ENCODE data around the gene SREBF2.

SREBF2 gene

DNA sequence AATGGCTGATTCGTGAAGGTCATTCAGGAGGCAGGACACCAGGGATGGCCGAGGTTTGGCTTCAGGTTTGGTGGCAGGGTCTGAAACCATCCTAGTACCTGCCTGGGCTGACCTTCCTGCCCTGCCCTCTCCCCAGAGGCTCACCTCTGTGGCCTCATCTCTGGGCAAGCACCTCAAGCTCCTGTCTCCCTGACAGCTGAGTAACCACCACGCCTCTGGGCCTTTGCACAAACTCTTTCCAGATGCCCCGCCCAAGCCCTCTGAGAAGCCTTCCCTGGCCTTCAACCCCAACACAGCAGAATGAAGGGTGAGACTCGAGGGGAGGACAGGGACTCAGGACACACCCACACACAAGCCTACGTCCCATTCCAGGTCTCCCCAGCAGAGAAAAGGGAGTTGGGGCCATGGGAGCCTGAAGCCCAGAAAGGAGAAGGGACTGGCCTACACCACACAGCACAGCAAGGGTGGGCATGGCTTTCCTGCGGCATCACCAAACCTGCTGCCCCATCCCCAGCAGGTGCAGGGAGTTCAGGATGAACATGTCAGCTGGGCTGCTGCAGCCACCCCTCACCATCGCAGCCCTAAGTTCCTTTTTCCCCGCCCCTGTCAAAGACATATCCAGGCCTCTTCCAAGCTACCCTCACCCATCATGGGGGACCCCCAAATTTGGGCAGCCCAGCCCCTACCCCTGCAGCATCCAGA lies 79.6 kb downstream of the SREBF2 start:
- H3K36me3 ChIP-seq (ENCODE audit: insufficient read depth, low read length), result peaks cover 5% of the 10 kb centered on the region
- H3K27me3 ChIP-seq (ENCODE audit: insufficient read depth, low read length), result peaks cover 15% of the 10 kb centered on the region; the same call in 1 of the 2 replicates
- H3K27ac ChIP-seq (ENCODE audit: low read depth, low read length, poor library complexity, severe bottlenecking), result no peak overlapping the region
- no peaks in the 10 kb centered on the region for H4K20me1 ChIP-seq (ENCODE audit: insufficient read depth, low read length)
- 0 out of 2 replicates have a peak, but pooled peaks cover 2% of the 10 kb centered on the region for H3F3A ChIP-seq (ENCODE audit: insufficient read depth, low read length)
- no peak overlapping the region for H3K4me2 ChIP-seq (ENCODE audit: low read length)
- peaks cover 31% of the 10 kb centered on the region for H3K4me1 ChIP-seq (ENCODE audit: insufficient read depth, low read length, severe bottlenecking)
- no peak overlapping the region for H2AFZ ChIP-seq (ENCODE audit: low read length)
- no peak for TF ChIP-seq EZH2 (IDR thresholded peaks at IDR 0.05; ENCODE audit: borderline replicate concordance, low read length)
- TF ChIP-seq, protein P1, sequence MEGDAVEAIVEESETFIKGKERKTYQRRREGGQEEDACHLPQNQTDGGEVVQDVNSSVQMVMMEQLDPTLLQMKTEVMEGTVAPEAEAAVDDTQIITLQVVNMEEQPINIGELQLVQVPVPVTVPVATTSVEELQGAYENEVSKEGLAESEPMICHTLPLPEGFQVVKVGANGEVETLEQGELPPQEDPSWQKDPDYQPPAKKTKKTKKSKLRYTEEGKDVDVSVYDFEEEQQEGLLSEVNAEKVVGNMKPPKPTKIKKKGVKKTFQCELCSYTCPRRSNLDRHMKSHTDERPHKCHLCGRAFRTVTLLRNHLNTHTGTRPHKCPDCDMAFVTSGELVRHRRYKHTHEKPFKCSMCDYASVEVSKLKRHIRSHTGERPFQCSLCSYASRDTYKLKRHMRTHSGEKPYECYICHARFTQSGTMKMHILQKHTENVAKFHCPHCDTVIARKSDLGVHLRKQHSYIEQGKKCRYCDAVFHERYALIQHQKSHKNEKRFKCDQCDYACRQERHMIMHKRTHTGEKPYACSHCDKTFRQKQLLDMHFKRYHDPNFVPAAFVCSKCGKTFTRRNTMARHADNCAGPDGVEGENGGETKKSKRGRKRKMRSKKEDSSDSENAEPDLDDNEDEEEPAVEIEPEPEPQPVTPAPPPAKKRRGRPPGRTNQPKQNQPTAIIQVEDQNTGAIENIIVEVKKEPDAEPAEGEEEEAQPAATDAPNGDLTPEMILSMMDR (IDR thresholded peaks at IDR 0.05; ENCODE audit: low read length), result no peak
- no peak overlapping the region for H3K4me3 ChIP-seq (ENCODE audit: low read depth, low read length, poor library complexity, severe bottlenecking)
- H3K79me2 ChIP-seq (ENCODE audit: insufficient read depth, low read length), result no peaks in the 10 kb centered on the region
- no peaks in the 10 kb centered on the region for H3K9me2 ChIP-seq (ENCODE audit: low read depth, low read length)
- H3K9me3 ChIP-seq (ENCODE audit: low read length), result no peaks in the 10 kb centered on the region
- no peak overlapping the region for H3K9ac ChIP-seq (ENCODE audit: low read length)

DNA sequence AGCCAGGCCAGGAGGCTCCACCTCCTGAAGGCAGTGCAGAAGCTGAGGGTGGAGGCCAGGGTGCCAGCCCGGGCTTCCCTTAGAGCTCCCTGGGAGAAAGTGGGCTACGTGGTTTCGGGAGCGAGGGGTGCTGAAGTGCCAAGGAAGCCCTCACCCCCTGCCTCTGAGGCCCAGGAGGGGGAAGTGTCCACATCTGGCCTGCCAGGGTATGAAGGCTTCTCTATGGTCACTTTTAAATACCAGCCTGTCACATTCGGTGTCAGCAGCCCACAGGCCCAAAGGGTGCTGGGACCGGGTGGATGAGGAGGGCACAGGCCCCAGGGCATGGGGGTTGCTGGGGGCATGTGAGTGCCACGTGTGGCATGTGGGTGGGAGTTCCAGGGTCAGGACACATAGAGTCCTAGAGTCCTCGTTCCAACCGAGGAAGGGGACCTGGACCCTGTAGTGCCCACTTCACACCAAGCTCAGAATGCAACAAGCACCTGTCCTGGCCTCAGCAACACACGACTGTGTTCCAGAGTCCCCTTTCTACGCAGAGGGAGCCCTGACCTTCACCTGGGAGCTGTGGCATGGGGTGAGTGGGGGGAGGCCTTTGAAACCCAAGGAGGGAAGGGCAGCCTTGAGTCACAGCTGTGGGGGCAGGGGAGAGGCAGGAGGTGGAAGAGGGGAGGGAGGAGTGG lies 80.3 kb downstream of the SREBF2 start:
- H3K4me2 ChIP-seq (ENCODE audit: low read length), result no peak overlapping the region
- H4K20me1 ChIP-seq (ENCODE audit: insufficient read depth, low read length), result no peaks in the 10 kb centered on the region
- H3K4me1 ChIP-seq (ENCODE audit: insufficient read depth, low read length, severe bottlenecking), result peaks cover 31% of the 10 kb centered on the region
- no peaks in the 10 kb centered on the region for H3K36me3 ChIP-seq (ENCODE audit: insufficient read depth, low read length)
- H3K27ac ChIP-seq (ENCODE audit: low read depth, low read length, poor library complexity, severe bottlenecking), result no peak overlapping the region
- H3K9ac ChIP-seq (ENCODE audit: low read length), result no peak overlapping the region
- no peak overlapping the region for H2AFZ ChIP-seq (ENCODE audit: low read length)
- no peaks in the 10 kb centered on the region for H3F3A ChIP-seq (ENCODE audit: insufficient read depth, low read length)
- H3K9me2 ChIP-seq (ENCODE audit: low read depth, low read length), result no peaks in the 10 kb centered on the region
- peaks cover 20% of the 10 kb centered on the region; the same call in 1 of the 2 replicates for H3K27me3 ChIP-seq (ENCODE audit: insufficient read depth, low read length)
- TF ChIP-seq EZH2 (IDR thresholded peaks at IDR 0.05; ENCODE audit: borderline replicate concordance, low read length), result no peak
- TF ChIP-seq, protein P1 (IDR thresholded peaks at IDR 0.05; ENCODE audit: low read length), result no peak
- no peaks in the 10 kb centered on the region for H3K79me2 ChIP-seq (ENCODE audit: insufficient read depth, low read length)
- no peak overlapping the region for H3K4me3 ChIP-seq (ENCODE audit: low read depth, low read length, poor library complexity, severe bottlenecking)
- H3K9me3 ChIP-seq (ENCODE audit: low read length), result no peaks in the 10 kb centered on the region

DNA sequence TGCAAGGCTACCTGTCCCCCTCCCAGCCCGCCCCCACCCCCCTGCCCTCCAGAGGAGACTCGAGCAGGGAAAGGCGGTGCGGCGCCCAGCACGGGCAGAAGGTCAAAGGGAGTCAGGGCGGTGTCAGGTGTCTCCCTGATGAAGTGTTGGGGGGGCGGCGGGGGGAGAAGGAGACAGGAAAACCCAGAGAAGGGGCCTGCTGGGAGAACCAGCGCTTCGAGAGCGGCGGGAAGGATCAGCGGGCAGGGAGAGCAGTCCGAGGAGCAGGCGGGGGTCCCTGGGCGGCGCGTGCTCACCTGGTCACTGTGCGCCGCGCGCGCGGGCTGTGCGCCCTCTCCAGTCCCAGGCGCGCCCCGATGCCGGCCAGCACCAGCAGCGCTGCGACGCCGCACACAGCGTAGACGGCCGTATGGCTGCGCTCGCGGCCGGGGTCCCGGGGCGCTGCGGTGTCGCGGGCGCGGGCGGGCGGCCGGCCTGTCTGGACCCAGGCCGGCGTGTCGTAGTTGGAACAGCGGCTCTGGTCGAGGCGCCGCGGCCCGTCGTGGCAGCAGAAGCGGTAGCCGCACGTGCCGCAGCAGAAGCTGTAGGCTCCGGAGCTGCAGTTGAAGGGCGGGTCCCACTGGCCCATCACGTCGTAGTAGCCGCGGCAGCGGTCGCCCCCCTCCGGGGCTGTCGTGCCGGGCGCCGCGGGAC lies 81.1 kb downstream of the SREBF2 start:
- H3K9me2 ChIP-seq (ENCODE audit: low read depth, low read length), result no peaks in the 10 kb centered on the region
- H2AFZ ChIP-seq (ENCODE audit: low read length), result no peak overlapping the region
- no peaks in the 10 kb centered on the region for H3K79me2 ChIP-seq (ENCODE audit: insufficient read depth, low read length)
- no peaks in the 10 kb centered on the region for H3F3A ChIP-seq (ENCODE audit: insufficient read depth, low read length)
- no peak overlapping the region for H3K4me2 ChIP-seq (ENCODE audit: low read length)
- H3K4me3 ChIP-seq (ENCODE audit: low read depth, low read length, poor library complexity, severe bottlenecking), result no peak overlapping the region
- H3K36me3 ChIP-seq (ENCODE audit: insufficient read depth, low read length), result no peaks in the 10 kb centered on the region
- H3K9me3 ChIP-seq (ENCODE audit: low read length), result no peaks in the 10 kb centered on the region
- TF ChIP-seq, protein P1 (IDR thresholded peaks at IDR 0.05; ENCODE audit: low read length), result no peak
- TF ChIP-seq EZH2 (IDR thresholded peaks at IDR 0.05; ENCODE audit: borderline replicate concordance, low read length), result no peak
- H3K9ac ChIP-seq (ENCODE audit: low read length), result no peak overlapping the region
- H4K20me1 ChIP-seq (ENCODE audit: insufficient read depth, low read length), result no peaks in the 10 kb centered on the region
- H3K4me1 ChIP-seq (ENCODE audit: insufficient read depth, low read length, severe bottlenecking), result peaks cover 35% of the 10 kb centered on the region
- H3K27ac ChIP-seq (ENCODE audit: low read depth, low read length, poor library complexity, severe bottlenecking), result no peak overlapping the region
- peaks cover 20% of the 10 kb centered on the region; the same call in 1 of the 2 replicates for H3K27me3 ChIP-seq (ENCODE audit: insufficient read depth, low read length)
